Measurements from ENCODE around the gene BATF.

Gene BATF

GRCh38 chr14:75591987-75592575, 69.8 kb downstream of the BATF start:
- Histone ChIP-seq H3F3A (ENCODE audit: insufficient read depth, low read length) (no peaks in the 10 kb centered on the region), H3K36me3 (replicated peaks; ENCODE audit: insufficient read depth, low read length) (no peaks in the 10 kb centered on the region), H3K27me3 (replicated peaks; ENCODE audit: insufficient read depth, low read length) (no peaks in the 10 kb centered on the region), H3K4me2 (ENCODE audit: low read depth, low read length) (no peak overlapping the region), H4K20me1 (ENCODE audit: insufficient read depth, low read length) (no peaks in the 10 kb centered on the region), H3K9me3 (replicated peaks; ENCODE audit: insufficient read depth, low read length) (no peaks in the 10 kb centered on the region), H3K4me1 (ENCODE audit: low read length) (no peaks in the 10 kb centered on the region), H3K27ac (ENCODE audit: low read length) (no peak overlapping the region), H3K79me2 (ENCODE audit: low read length) (no peaks in the 10 kb centered on the region), H3K9ac (ENCODE audit: low read length) (no peak overlapping the region), H3K4me3 (ENCODE audit: low read length) (no peak overlapping the region), H3K9me2 (replicated peaks; ENCODE audit: insufficient read depth, low read length) (no peaks in the 10 kb centered on the region), H2AFZ (ENCODE audit: low read length) (no peak overlapping the region)
- TF ChIP-seq EZH2phosphoT487 (IDR thresholded peaks at IDR 0.05; ENCODE audit: low read length) (no peak), CTCF (IDR thresholded peaks at IDR 0.05; ENCODE audit: low read length) (no peak), EZH2 (optimal IDR thresholded peaks at IDR 0.05; ENCODE audit: low read depth, low read length) (no peak)
- DNase-seq, result no peak

- no peaks in the 10 kb centered on the region for H4K20me1 ChIP-seq (ENCODE audit: insufficient read depth, low read length)
- no peaks in the 10 kb centered on the region for H3K4me1 ChIP-seq (ENCODE audit: low read length)
- no peak overlapping the region for H2AFZ ChIP-seq (ENCODE audit: low read length)
- no peak overlapping the region for H3K4me3 ChIP-seq (ENCODE audit: low read length)
- no peaks in the 10 kb centered on the region for H3K79me2 ChIP-seq (ENCODE audit: low read length)
- no peaks in the 10 kb centered on the region for H3K9me3 ChIP-seq (replicated peaks; ENCODE audit: insufficient read depth, low read length)
- no peaks in the 10 kb centered on the region for H3K27me3 ChIP-seq (replicated peaks; ENCODE audit: insufficient read depth, low read length)
- no peaks in the 10 kb centered on the region for H3K36me3 ChIP-seq (replicated peaks; ENCODE audit: insufficient read depth, low read length)
- no peaks in the 10 kb centered on the region for H3K9me2 ChIP-seq (replicated peaks; ENCODE audit: insufficient read depth, low read length)
- no peak for DNase-seq
- H3F3A ChIP-seq (ENCODE audit: insufficient read depth, low read length), result no peaks in the 10 kb centered on the region
- TF ChIP-seq EZH2phosphoT487 (IDR thresholded peaks at IDR 0.05; ENCODE audit: low read length) (no peak), CTCF (IDR thresholded peaks at IDR 0.05; ENCODE audit: low read length) (no peak), EZH2 (optimal IDR thresholded peaks at IDR 0.05; ENCODE audit: low read depth, low read length) (no peak)
- no peak overlapping the region for H3K27ac ChIP-seq (ENCODE audit: low read length)
- no peak overlapping the region for H3K9ac ChIP-seq (ENCODE audit: low read length)
- H3K4me2 ChIP-seq (ENCODE audit: low read depth, low read length), result no peak overlapping the region
Observed at GRCh38 chr14:75595226-75595625, 73.0 kb downstream of the BATF start.

Data from MM.1S (cell line).